ENCODE data around the gene ACER1. TPM values are rescaled to one million over a fixed set of nuclear protein-coding genes. Genes with fewer than 3 reads are reported as not detected.

Gene ACER1
- total and polyA plus RNA-seq, 2 experiments from 2014 or later: not detected

DNA sequence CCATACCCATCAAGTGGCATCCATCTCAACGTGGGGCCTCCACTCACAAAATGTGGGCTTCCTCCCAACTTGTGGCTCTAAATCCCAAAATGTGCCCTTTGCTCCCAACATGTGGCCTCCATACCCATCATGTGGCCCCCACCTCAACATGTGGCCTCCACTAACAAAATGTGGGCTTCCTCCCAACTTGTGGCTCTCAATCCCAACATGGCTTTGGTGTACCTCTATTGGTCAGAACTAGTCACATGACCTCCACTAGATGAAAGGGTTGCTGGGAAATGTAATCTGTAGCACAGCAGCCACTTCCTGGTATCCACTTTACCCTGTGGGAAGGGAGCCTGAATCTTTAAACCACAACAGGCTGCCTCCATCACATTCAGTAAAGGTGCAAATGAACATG lies 10.1 kb upstream of the ACER1 start (continued):
- TF ChIP-seq, protein P1, sequence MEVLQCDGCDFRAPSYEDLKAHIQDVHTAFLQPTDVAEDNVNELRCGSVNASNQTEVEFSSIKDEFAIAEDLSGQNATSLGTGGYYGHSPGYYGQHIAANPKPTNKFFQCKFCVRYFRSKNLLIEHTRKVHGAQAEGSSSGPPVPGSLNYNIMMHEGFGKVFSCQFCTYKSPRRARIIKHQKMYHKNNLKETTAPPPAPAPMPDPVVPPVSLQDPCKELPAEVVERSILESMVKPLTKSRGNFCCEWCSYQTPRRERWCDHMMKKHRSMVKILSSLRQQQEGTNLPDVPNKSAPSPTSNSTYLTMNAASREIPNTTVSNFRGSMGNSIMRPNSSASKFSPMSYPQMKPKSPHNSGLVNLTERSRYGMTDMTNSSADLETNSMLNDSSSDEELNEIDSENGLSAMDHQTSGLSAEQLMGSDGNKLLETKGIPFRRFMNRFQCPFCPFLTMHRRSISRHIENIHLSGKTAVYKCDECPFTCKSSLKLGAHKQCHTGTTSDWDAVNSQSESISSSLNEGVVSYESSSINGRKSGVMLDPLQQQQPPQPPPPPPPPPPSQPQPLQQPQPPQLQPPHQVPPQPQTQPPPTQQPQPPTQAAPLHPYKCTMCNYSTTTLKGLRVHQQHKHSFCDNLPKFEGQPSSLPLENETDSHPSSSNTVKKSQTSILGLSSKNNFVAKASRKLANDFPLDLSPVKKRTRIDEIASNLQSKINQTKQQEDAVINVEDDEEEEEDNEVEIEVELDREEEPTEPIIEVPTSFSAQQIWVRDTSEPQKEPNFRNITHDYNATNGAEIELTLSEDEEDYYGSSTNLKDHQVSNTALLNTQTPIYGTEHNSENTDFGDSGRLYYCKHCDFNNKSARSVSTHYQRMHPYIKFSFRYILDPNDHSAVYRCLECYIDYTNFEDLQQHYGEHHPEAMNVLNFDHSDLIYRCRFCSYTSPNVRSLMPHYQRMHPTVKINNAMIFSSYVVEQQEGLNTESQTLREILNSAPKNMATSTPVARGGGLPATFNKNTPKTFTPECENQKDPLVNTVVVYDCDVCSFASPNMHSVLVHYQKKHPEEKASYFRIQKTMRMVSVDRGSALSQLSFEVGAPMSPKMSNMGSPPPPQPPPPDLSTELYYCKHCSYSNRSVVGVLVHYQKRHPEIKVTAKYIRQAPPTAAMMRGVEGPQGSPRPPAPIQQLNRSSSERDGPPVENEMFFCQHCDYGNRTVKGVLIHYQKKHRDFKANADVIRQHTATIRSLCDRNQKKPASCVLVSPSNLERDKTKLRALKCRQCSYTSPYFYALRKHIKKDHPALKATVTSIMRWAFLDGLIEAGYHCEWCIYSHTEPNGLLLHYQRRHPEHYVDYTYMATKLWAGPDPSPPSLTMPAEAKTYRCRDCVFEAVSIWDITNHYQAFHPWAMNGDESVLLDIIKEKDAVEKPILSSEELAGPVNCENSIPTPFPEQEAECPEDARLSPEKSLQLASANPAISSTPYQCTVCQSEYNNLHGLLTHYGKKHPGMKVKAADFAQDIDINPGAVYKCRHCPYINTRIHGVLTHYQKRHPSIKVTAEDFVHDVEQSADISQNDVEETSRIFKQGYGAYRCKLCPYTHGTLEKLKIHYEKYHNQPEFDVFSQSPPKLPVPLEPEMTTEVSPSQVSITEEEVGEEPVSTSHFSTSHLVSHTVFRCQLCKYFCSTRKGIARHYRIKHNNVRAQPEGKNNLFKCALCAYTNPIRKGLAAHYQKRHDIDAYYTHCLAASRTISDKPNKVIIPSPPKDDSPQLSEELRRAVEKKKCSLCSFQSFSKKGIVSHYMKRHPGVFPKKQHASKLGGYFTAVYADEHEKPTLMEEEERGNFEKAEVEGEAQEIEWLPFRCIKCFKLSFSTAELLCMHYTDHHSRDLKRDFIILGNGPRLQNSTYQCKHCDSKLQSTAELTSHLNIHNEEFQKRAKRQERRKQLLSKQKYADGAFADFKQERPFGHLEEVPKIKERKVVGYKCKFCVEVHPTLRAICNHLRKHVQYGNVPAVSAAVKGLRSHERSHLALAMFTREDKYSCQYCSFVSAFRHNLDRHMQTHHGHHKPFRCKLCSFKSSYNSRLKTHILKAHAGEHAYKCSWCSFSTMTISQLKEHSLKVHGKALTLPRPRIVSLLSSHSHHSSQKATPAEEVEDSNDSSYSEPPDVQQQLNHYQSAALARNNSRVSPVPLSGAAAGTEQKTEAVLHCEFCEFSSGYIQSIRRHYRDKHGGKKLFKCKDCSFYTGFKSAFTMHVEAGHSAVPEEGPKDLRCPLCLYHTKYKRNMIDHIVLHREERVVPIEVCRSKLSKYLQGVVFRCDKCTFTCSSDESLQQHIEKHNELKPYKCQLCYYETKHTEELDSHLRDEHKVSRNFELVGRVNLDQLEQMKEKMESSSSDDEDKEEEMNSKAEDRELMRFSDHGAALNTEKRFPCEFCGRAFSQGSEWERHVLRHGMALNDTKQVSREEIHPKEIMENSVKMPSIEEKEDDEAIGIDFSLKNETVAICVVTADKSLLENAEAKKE (CRISPR knock-in tag; IDR thresholded peaks at IDR 0.05): no peak
- no peak for TF ChIP-seq JUNB (IDR thresholded peaks at IDR 0.05; ENCODE audit: unreplicated experiment)

DNA sequence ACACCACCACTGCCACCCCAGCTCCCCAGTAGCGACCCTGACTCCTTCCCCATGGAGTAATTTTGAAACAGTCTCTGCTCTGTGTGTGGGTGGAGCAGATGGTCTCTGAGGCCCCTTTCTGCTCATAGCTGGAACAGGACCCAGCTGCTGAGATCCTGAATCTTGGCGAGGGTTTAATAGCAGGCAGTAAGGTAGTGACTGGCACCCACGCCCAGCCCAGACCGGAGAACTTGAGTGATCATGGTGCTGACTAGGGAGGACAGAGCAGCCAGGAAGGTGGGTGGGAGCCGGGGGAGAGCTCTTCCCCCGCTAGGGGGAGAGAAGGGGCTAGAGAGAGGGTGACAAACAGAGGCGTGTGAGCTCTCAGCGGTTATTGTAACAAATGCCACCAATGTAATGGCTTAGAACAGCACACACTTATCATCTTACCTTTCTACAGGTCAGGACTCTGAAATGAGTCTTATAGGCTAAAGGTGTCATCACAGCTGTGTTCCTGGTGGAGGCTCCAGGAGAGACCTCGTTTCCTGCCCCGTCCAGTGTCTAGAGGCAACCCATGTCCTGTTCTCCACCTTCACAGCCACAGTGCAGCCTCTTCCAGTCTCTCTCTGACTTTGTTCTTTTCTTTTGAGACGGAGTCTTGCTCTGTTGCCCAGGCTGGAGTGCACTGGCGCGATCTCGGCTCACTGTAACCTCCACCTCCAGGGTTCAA lies 7.2 kb upstream of the ACER1 start:
- peaks cover 7% of the 10 kb centered on the region for H3K27me3 Mint-ChIP-seq (ENCODE audit: insufficient read depth, low read depth, poor library complexity)
- no peaks in the 10 kb centered on the region for H3K4me1 ChIP-seq (ENCODE audit: insufficient read depth)
- TF ChIP-seq EZH2phosphoT487 (IDR thresholded peaks at IDR 0.05; ENCODE audit: unreplicated experiment): no peak
- TF ChIP-seq, protein P2, sequence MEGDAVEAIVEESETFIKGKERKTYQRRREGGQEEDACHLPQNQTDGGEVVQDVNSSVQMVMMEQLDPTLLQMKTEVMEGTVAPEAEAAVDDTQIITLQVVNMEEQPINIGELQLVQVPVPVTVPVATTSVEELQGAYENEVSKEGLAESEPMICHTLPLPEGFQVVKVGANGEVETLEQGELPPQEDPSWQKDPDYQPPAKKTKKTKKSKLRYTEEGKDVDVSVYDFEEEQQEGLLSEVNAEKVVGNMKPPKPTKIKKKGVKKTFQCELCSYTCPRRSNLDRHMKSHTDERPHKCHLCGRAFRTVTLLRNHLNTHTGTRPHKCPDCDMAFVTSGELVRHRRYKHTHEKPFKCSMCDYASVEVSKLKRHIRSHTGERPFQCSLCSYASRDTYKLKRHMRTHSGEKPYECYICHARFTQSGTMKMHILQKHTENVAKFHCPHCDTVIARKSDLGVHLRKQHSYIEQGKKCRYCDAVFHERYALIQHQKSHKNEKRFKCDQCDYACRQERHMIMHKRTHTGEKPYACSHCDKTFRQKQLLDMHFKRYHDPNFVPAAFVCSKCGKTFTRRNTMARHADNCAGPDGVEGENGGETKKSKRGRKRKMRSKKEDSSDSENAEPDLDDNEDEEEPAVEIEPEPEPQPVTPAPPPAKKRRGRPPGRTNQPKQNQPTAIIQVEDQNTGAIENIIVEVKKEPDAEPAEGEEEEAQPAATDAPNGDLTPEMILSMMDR (conservative IDR thresholded peaks at IDR 0.05; ENCODE audit: low read depth in 2 of 2): peak; percentile 32; a peak in 2 of 4 replicates
- no peaks in the 10 kb centered on the region for H3K27me3 ChIP-seq (ENCODE audit: insufficient read depth)
- H3K27ac ChIP-seq (ENCODE audit: low read depth): no peak overlapping the region
- no peak overlapping the region for H3K4me3 ChIP-seq
- no peaks in the 10 kb centered on the region for H3K79me2 ChIP-seq (replicated peaks; ENCODE audit: insufficient read depth)
- H3K9me2 ChIP-seq (ENCODE audit: insufficient read depth): no peaks in the 10 kb centered on the region
- H3K4me3 Mint-ChIP-seq: no peak overlapping the region
- no peaks in the 10 kb centered on the region for H4K20me1 ChIP-seq (replicated peaks; ENCODE audit: insufficient read depth)
- no peaks in the 10 kb centered on the region for H3F3A ChIP-seq (replicated peaks; ENCODE audit: low read depth)
- peak; percentile 42; the same call in 2 of the 3 replicates for ATAC-seq
- no peak overlapping the region for H3K4me2 ChIP-seq
- H3K9me3 Mint-ChIP-seq: peaks cover 72% of the 10 kb centered on the region
- H2AFZ ChIP-seq: peak overlapping the region; percentile 78
- peaks cover 17% of the 10 kb centered on the region; the same call in 2 of the 3 replicates for H3K36me3 Mint-ChIP-seq (ENCODE audit: low read depth)
- H3K27ac Mint-ChIP-seq: no peak overlapping the region
- H3K4me1 Mint-ChIP-seq: no peaks in the 10 kb centered on the region
- DNase-seq (ENCODE audit: low spot score): peak; percentile 42
- no peaks in the 10 kb centered on the region for H3K36me3 ChIP-seq (ENCODE audit: insufficient read depth)
